ENCODE measurements around the gene STRADA.

The STRADA gene

GRCh38 chr17:63714550-63715277, 26.9 kb downstream of the STRADA start:
- no peak for TF ChIP-seq TCF4 (CRISPR knock-in tag; IDR thresholded peaks at IDR 0.05; ENCODE audit: borderline replicate concordance)
- TF ChIP-seq OSR1 (CRISPR knock-in tag; IDR thresholded peaks at IDR 0.05): no peak
- TF ChIP-seq PATZ1 (CRISPR knock-in tag; IDR thresholded peaks at IDR 0.05; ENCODE audit: borderline replicate concordance): no peak
- TF ChIP-seq RARB (CRISPR knock-in tag; IDR thresholded peaks at IDR 0.05): no peak
- no peak for TF ChIP-seq CSRNP3 (CRISPR knock-in tag; IDR thresholded peaks at IDR 0.05)
- peak; percentile 41; the same call in 2 of the 3 replicates for ATAC-seq

GRCh38 chr17:63709110-63709509, 32.5 kb downstream of the STRADA start:
- no peak for ATAC-seq
- TF ChIP-seq TOX (CRISPR knock-in tag; IDR thresholded peaks at IDR 0.05; ENCODE audit: borderline replicate concordance): no peak
- TF ChIP-seq ZFP30 (CRISPR knock-in tag; IDR thresholded peaks at IDR 0.05): no peak
- TF ChIP-seq RARB (CRISPR knock-in tag; IDR thresholded peaks at IDR 0.05): no peak
- no peak for TF ChIP-seq BACH2 (CRISPR knock-in tag; IDR thresholded peaks at IDR 0.05; ENCODE audit: borderline replicate concordance)
- TF ChIP-seq TCF4 (CRISPR knock-in tag; IDR thresholded peaks at IDR 0.05; ENCODE audit: borderline replicate concordance): no peak
- no peak for TF ChIP-seq PPARA (CRISPR knock-in tag; IDR thresholded peaks at IDR 0.05; ENCODE audit: borderline replicate concordance)
- no peak for TF ChIP-seq CSDC2 (CRISPR knock-in tag; IDR thresholded peaks at IDR 0.05)
- TF ChIP-seq SNAI2 (CRISPR knock-in tag; IDR thresholded peaks at IDR 0.05): no peak
- TF ChIP-seq ISL1 (CRISPR knock-in tag; IDR thresholded peaks at IDR 0.05): no peak
- no peak for TF ChIP-seq ARNTL (CRISPR knock-in tag; IDR thresholded peaks at IDR 0.05; ENCODE audit: borderline replicate concordance, low read depth)

- ATAC-seq: no peak; the same call in 2 of the 3 replicates
- no peak for TF ChIP-seq TSHZ2 (CRISPR knock-in tag; IDR thresholded peaks at IDR 0.05)
- TF ChIP-seq BACH2 (CRISPR knock-in tag; IDR thresholded peaks at IDR 0.05; ENCODE audit: borderline replicate concordance): no peak
- TF ChIP-seq GLIS3 (CRISPR knock-in tag; IDR thresholded peaks at IDR 0.05): no peak
- no peak for TF ChIP-seq ZNF565 (CRISPR knock-in tag; conservative IDR thresholded peaks at IDR 0.05; ENCODE audit: low read depth)
- no peak for TF ChIP-seq CSRNP3 (CRISPR knock-in tag; IDR thresholded peaks at IDR 0.05)
- no peak for TF ChIP-seq TOX (CRISPR knock-in tag; IDR thresholded peaks at IDR 0.05; ENCODE audit: borderline replicate concordance)
- no peak for TF ChIP-seq PATZ1 (CRISPR knock-in tag; IDR thresholded peaks at IDR 0.05; ENCODE audit: borderline replicate concordance)
- no peak for TF ChIP-seq ARNTL (CRISPR knock-in tag; IDR thresholded peaks at IDR 0.05; ENCODE audit: borderline replicate concordance, low read depth)
- no peak for TF ChIP-seq ZNF70 (CRISPR knock-in tag; IDR thresholded peaks at IDR 0.05)
- TF ChIP-seq CSDC2 (CRISPR knock-in tag; IDR thresholded peaks at IDR 0.05): no peak
- TF ChIP-seq ESRRG (CRISPR knock-in tag; IDR thresholded peaks at IDR 0.05): no peak
- no peak for TF ChIP-seq SNAI2 (CRISPR knock-in tag; IDR thresholded peaks at IDR 0.05)
- no peak for TF ChIP-seq ZNF8 (CRISPR knock-in tag; IDR thresholded peaks at IDR 0.05)
- TF ChIP-seq TCF4 (CRISPR knock-in tag; IDR thresholded peaks at IDR 0.05; ENCODE audit: borderline replicate concordance): no peak
- no peak for TF ChIP-seq RARB (CRISPR knock-in tag; IDR thresholded peaks at IDR 0.05)
- no peak for TF ChIP-seq ZFP3 (CRISPR knock-in tag; IDR thresholded peaks at IDR 0.05)
- TF ChIP-seq POU6F1 (CRISPR knock-in tag; IDR thresholded peaks at IDR 0.05; ENCODE audit: borderline replicate concordance, low read depth): no peak
These were observed 34.4 kb downstream of the STRADA start for GRCh38 chr17:63707151-63707550.

Data from SK-N-SH treated with all-trans-retinoic acid at 6 μM for 48 hours (cell line).